GM12878 (cell line): ENCODE data around the gene DPP6. TPM values are rescaled to one million over a fixed set of nuclear protein-coding genes. Genes with fewer than 3 reads are reported as not detected.

Source experiments
- ATAC-seq: fragments of 200-7000 bp; cut with Tn5 transposase; 3 replicates; pipeline ENCODE4 v1.9.1; 2020; ENCODE audit warnings: mild to moderate bottlenecking, moderate library complexity
- BruUV-seq: library from RNA; stranded (reverse); fragments of 400-500 nt; replicated peaks from 2 replicates; lab custom pipeline; 2021; lab: Mats Ljungman, UMichigan
- CTCF ChIA-PET: fragments of 300-600 bp; sonication (Branson Sonifier 250); formaldehyde crosslinking; extraction: SDS; loops from one replicate; lab custom pipeline; 2021; ENCODE audit warnings: inconsistent platforms; lab: Yijun Ruan, JAX
- POLR2A ChIA-PET: fragments of 350-600 bp; formaldehyde crosslinking; extraction: SDS; loops from one replicate; lab custom pipeline; 2021; ENCODE audit warnings: inconsistent platforms; lab: Charles Lee
- RAD21 ChIA-PET: fragments of 300-600 bp; sonication (Branson Sonifier 250); formaldehyde crosslinking; loops from one replicate; lab custom pipeline; 2023; ENCODE audit warnings: antibody characterized with exemption; ENCODE audit not compliant: unreplicated experiment; lab: Charles Lee
- SMC1A ChIA-PET: fragments of 300-600 bp; sonication (Branson Sonifier 250); formaldehyde crosslinking; loops from one replicate; lab custom pipeline; 2023; ENCODE audit not compliant: unreplicated experiment, uncharacterized antibody; lab: Charles Lee
- DNase-seq: peaks from one replicate; pipeline ENCODE4 v3.0.0-alpha.2; 2011; ENCODE audit warnings: low read depth, low spot score
- FAIRE-seq: peaks from 3 replicates; lab custom pipeline; 2011; peaks lifted over from hg19 to GRCh38; lab: Jason Lieb, UNC
- H2AFZ ChIP-seq: 2 replicates; pipeline ENCODE4 v1.6.0; 2011; ENCODE audit warnings: low read depth, low read length, control low read depth; ENCODE audit not compliant: control insufficient read depth
- H3K27ac ChIP-seq: 2 replicates; pipeline ENCODE4 v1.5.1; 2011; ENCODE audit warnings: control low read depth; ENCODE audit not compliant: control insufficient read depth, insufficient read depth
- H3K27me3 ChIP-seq, 2 experiments: replicated peaks in 1 of 2; 2 replicates each; pipeline versions ENCODE4 v1.6.0 to v1.6.1; 2011; ENCODE audit warnings: low read length in 1 of 2; ENCODE audit not compliant: control insufficient read depth in 2 of 2, insufficient read depth in 2 of 2
- H3K36me3 ChIP-seq, 2 experiments: 2 replicates each; pipeline ENCODE4 v1.5.1; 2011; ENCODE audit warnings: low read length in 1 of 2; ENCODE audit not compliant: control insufficient read depth in 2 of 2, insufficient read depth in 2 of 2
- H3K4me1 ChIP-seq: 2 replicates; pipeline ENCODE4 v1.6.1; 2011; ENCODE audit warnings: mild to moderate bottlenecking, low read length, moderate library complexity, mixed read lengths; ENCODE audit not compliant: control insufficient read depth, insufficient read depth
- H3K4me2 ChIP-seq: 2 replicates; pipeline ENCODE4 v1.6.0; 2011; ENCODE audit warnings: control low read depth; ENCODE audit not compliant: control insufficient read depth, insufficient read depth
- H3K4me3 ChIP-seq: fragments of 200-600 bp; sonication (generic); 2 replicates; pipeline ENCODE4 v1.5.1; 2016
- H3K79me2 ChIP-seq: 2 replicates; pipeline ENCODE4 v1.6.0; 2011; ENCODE audit warnings: low read length; ENCODE audit not compliant: control insufficient read depth, insufficient read depth
- H3K9ac ChIP-seq: 2 replicates; pipeline ENCODE4 v1.8.0; 2011; ENCODE audit warnings: low read length, control low read depth, mixed read lengths; ENCODE audit not compliant: control insufficient read depth, insufficient read depth
- H3K9me3 ChIP-seq: replicated peaks from 3 replicates; pipeline ENCODE4 v1.5.1; 2011; ENCODE audit warnings: mild to moderate bottlenecking, low read length; ENCODE audit not compliant: control insufficient read depth, insufficient read depth
- H4K20me1 ChIP-seq: 2 replicates; pipeline ENCODE4 v1.6.0; 2011; ENCODE audit not compliant: control insufficient read depth, insufficient read depth
- CBFB ChIP-seq: IDR thresholded peaks from 2 replicates; pipeline ENCODE4 v1.6.1; 2016; ENCODE audit warnings: antibody characterized with exemption, low read depth
- CBX5 ChIP-seq: sonication (generic); IDR thresholded peaks from 2 replicates; pipeline ENCODE4 v1.6.1; 2016; ENCODE audit warnings: low read depth, moderate library complexity, mild to moderate bottlenecking, inconsistent platforms
- CEBPB ChIP-seq, 2 experiments: fragments of 150-350 bp in 1 of 2; IDR thresholded peaks; 2 replicates each; pipeline ENCODE4 v1.6.1; 2012 to 2014; ENCODE audit warnings: low read depth in 2 of 2, low read length in 2 of 2, borderline replicate concordance in 1 of 2, inconsistent platforms in 1 of 2
- ELK1 ChIP-seq: IDR thresholded peaks from 2 replicates; pipeline ENCODE4 v1.6.1; 2012; ENCODE audit warnings: low read depth, low read length, improper control_type of control experiment
- HDGF ChIP-seq: fragments of 450-650 bp; IDR thresholded peaks from 2 replicates; pipeline ENCODE4 v1.6.1; 2016; ENCODE audit warnings: antibody characterized with exemption
- LARP7 ChIP-seq: fragments of 450-650 bp; IDR thresholded peaks from 2 replicates; pipeline ENCODE4 v1.6.1; 2017; ENCODE audit warnings: mild to moderate bottlenecking
- MEF2A ChIP-seq: IDR thresholded peaks from 2 replicates; pipeline ENCODE4 v1.6.1; 2011; ENCODE audit warnings: low read depth, mild to moderate bottlenecking, low read length, moderate library complexity; ENCODE audit not compliant: insufficient read depth
- MTA2 ChIP-seq: fragments of 450-650 bp; IDR thresholded peaks from 2 replicates; pipeline ENCODE4 v1.6.1; 2016; ENCODE audit warnings: low read depth, mild to moderate bottlenecking, moderate library complexity
- NR2F1 ChIP-seq: fragments of 450-650 bp; conservative IDR thresholded peaks from 2 replicates; pipeline ENCODE4 v1.6.1; 2017; ENCODE audit warnings: mild to moderate bottlenecking
- RB1 ChIP-seq: fragments of 450-650 bp; formaldehyde crosslinking; IDR thresholded peaks from 2 replicates; pipeline ENCODE4 v1.6.1; 2017; ENCODE audit warnings: mild to moderate bottlenecking, borderline replicate concordance
- YBX1 ChIP-seq: fragments of 450-650 bp; IDR thresholded peaks from 2 replicates; pipeline ENCODE4 v1.6.1; 2016; ENCODE audit warnings: antibody characterized with exemption
- ZNF384 ChIP-seq: IDR thresholded peaks from 2 replicates; pipeline ENCODE4 v1.6.1; 2012; ENCODE audit warnings: low read depth, mild to moderate bottlenecking, low read length, improper control_type of control experiment, borderline replicate concordance
- WGBS: methylation state at CpG from one replicate; pipeline ENCODE4 v1.1.6; 2016; ENCODE audit warnings: low lambda C conversion rate; ENCODE audit not compliant: insufficient replicate concordance, insufficient coverage; ENCODE audit errors: missing lambda C conversion rate; 5-methylcytosine and 5-hydroxymethylcytosine counted together
- in situ Hi-C: fragments of 300-500 bp; cut with MboI; formaldehyde crosslinking; loops from 9 replicates; pipeline ENCODE4 v1.14.3; 2018; ENCODE audit warnings: mixed read lengths
- intact Hi-C: fragments of 100-400 bp; cut with micrococcal nuclease; formaldehyde crosslinking; loops from one replicate; pipeline ENCODE4 v1.14.2; 2022; ENCODE audit not compliant: unreplicated experiment
- polyA plus RNA-seq, 11 experiments: library from polyadenylated mRNA; depleted of rRNA in 4 of 11; unstranded in 6 of 11; stranded (reverse) in 5 of 11; fragments of >200 nt; fragmentation: Nextera tagmentation in 4 of 11; fragmentation: Illumina TruSeq in 1 of 11; extraction: Ambion mirVana in 4 of 11; extraction: Trizol in 1 of 11; gene quantifications; 1 replicate in 1 of 11; 2 replicates in 10 of 11; pipeline versions ENCODE4 v1.2.1 to v1.2.3, GENCODE V29; 2011 to 2016; ENCODE audit warnings: inconsistent platforms in 2 of 11, missing spikeins in 2 of 11, low read depth in 1 of 11
- total RNA-seq, 4 experiments: library from RNA; depleted of rRNA in 3 of 4; stranded (reverse); fragments of >200 nt in 3 of 4; fragmentation: Illumina TruSeq in 1 of 4; extraction: Trizol in 1 of 4; gene quantifications; 2 replicates each; pipeline versions ENCODE4 v1.2.1 to v1.2.3, GENCODE V29; 2013 to 2021
- TF ChIP-seq, protein P1 (sequence below): IDR thresholded peaks from 2 replicates; pipeline ENCODE4 v1.6.1; 2012; ENCODE audit warnings: improper control_type of control experiment, low read depth, low read length; ENCODE audit not compliant: insufficient replicate concordance
- TF ChIP-seq, protein P2 (sequence below), 3 experiments: IDR thresholded peaks in 2 of 3; conservative IDR thresholded peaks in 1 of 3; 2 replicates each; pipeline ENCODE4 v1.5.1; 2011; ENCODE audit warnings: low read depth in 3 of 3, low read length in 3 of 3, mild to moderate bottlenecking in 3 of 3, control low read depth in 2 of 3, moderate library complexity in 2 of 3, inconsistent platforms in 1 of 3, mixed read lengths in 1 of 3; ENCODE audit not compliant: control insufficient read depth in 2 of 3, insufficient read depth in 1 of 3; ENCODE audit errors: extremely low read depth in 1 of 3
- TF ChIP-seq, protein P3 (sequence below): fragments of 450-650 bp; IDR thresholded peaks from 2 replicates; pipeline ENCODE4 v1.6.1; 2018; ENCODE audit warnings: borderline replicate concordance, mild to moderate bottlenecking; ENCODE audit not compliant: partially characterized antibody

The DPP6 gene
- total and polyA plus RNA-seq, 10 of the 15 experiments (the other 5 are each of a cell fraction or from before 2014, with no cell fraction given), result not detected

- WGBS, result 48% methylated on average over 13 of the region's 13 CpGs
- ChIA-PET CTCF (interaction anchor here (0.8 kb wide), 1 partner anchor 95 kb away, joined by 3 read pairs; no protein-coding TSS in a partner anchor), RAD21 (no interaction called here), POLR2A (no interaction called here), SMC1A (no interaction called here)
- FAIRE-seq (no peak), ATAC-seq (no peak), DNase-seq (no peak)
- H3K36me3 ChIP-seq, result no peaks in the 10 kb centered on the region
- H3K79me2 ChIP-seq, result no peaks in the 10 kb centered on the region
- intact Hi-C loops (no loop called here), in situ Hi-C loops (no loop called here)
- H4K20me1 ChIP-seq, result no peaks in the 10 kb centered on the region
- H3K9ac ChIP-seq, result no peak overlapping the region
- H3K4me3 ChIP-seq, result no peak overlapping the region
- H3K4me1 ChIP-seq, result no peaks in the 10 kb centered on the region
- no peaks in the 10 kb centered on the region for H3K9me3 ChIP-seq
- no TSS peak for BruUV-seq
- no peak overlapping the region for H3K4me2 ChIP-seq
- no peak overlapping the region for H3K27ac ChIP-seq
- H2AFZ ChIP-seq, result no peak overlapping the region
- no peaks in the 10 kb centered on the region for H3K27me3 ChIP-seq
- TF ChIP-seq MTA2 (no peak), MEF2A (no peak), LARP7 (no peak), CEBPB (IDR thresholded peaks at IDR 0.05; ENCODE audit: borderline replicate concordance in 1 of 2, low read depth in 2 of 2, low read length in 2 of 2) (no peak), CBFB (no peak), ZNF384 (no peak), YBX1 (no peak), NR2F1 (no peak), RB1 (no peak), CBX5 (no peak), ELK1 (no peak), HDGF (no peak)
- TF ChIP-seq, protein P1, sequence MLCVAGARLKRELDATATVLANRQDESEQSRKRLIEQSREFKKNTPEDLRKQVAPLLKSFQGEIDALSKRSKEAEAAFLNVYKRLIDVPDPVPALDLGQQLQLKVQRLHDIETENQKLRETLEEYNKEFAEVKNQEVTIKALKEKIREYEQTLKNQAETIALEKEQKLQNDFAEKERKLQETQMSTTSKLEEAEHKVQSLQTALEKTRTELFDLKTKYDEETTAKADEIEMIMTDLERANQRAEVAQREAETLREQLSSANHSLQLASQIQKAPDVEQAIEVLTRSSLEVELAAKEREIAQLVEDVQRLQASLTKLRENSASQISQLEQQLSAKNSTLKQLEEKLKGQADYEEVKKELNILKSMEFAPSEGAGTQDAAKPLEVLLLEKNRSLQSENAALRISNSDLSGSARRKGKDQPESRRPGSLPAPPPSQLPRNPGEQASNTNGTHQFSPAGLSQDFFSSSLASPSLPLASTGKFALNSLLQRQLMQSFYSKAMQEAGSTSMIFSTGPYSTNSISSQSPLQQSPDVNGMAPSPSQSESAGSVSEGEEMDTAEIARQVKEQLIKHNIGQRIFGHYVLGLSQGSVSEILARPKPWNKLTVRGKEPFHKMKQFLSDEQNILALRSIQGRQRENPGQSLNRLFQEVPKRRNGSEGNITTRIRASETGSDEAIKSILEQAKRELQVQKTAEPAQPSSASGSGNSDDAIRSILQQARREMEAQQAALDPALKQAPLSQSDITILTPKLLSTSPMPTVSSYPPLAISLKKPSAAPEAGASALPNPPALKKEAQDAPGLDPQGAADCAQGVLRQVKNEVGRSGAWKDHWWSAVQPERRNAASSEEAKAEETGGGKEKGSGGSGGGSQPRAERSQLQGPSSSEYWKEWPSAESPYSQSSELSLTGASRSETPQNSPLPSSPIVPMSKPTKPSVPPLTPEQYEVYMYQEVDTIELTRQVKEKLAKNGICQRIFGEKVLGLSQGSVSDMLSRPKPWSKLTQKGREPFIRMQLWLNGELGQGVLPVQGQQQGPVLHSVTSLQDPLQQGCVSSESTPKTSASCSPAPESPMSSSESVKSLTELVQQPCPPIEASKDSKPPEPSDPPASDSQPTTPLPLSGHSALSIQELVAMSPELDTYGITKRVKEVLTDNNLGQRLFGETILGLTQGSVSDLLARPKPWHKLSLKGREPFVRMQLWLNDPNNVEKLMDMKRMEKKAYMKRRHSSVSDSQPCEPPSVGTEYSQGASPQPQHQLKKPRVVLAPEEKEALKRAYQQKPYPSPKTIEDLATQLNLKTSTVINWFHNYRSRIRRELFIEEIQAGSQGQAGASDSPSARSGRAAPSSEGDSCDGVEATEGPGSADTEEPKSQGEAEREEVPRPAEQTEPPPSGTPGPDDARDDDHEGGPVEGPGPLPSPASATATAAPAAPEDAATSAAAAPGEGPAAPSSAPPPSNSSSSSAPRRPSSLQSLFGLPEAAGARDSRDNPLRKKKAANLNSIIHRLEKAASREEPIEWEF, result no peak
- TF ChIP-seq, protein P2, sequence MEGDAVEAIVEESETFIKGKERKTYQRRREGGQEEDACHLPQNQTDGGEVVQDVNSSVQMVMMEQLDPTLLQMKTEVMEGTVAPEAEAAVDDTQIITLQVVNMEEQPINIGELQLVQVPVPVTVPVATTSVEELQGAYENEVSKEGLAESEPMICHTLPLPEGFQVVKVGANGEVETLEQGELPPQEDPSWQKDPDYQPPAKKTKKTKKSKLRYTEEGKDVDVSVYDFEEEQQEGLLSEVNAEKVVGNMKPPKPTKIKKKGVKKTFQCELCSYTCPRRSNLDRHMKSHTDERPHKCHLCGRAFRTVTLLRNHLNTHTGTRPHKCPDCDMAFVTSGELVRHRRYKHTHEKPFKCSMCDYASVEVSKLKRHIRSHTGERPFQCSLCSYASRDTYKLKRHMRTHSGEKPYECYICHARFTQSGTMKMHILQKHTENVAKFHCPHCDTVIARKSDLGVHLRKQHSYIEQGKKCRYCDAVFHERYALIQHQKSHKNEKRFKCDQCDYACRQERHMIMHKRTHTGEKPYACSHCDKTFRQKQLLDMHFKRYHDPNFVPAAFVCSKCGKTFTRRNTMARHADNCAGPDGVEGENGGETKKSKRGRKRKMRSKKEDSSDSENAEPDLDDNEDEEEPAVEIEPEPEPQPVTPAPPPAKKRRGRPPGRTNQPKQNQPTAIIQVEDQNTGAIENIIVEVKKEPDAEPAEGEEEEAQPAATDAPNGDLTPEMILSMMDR (IDR thresholded peaks at IDR 0.05 in 2 of 3, conservative IDR thresholded peaks at IDR 0.05 in 1 of 3; ENCODE audit: control insufficient read depth in 2 of 3, extremely low read depth in 1 of 3, insufficient read depth in 1 of 3, low read depth in 3 of 3, low read length in 3 of 3), result no peak
- TF ChIP-seq, protein P3, sequence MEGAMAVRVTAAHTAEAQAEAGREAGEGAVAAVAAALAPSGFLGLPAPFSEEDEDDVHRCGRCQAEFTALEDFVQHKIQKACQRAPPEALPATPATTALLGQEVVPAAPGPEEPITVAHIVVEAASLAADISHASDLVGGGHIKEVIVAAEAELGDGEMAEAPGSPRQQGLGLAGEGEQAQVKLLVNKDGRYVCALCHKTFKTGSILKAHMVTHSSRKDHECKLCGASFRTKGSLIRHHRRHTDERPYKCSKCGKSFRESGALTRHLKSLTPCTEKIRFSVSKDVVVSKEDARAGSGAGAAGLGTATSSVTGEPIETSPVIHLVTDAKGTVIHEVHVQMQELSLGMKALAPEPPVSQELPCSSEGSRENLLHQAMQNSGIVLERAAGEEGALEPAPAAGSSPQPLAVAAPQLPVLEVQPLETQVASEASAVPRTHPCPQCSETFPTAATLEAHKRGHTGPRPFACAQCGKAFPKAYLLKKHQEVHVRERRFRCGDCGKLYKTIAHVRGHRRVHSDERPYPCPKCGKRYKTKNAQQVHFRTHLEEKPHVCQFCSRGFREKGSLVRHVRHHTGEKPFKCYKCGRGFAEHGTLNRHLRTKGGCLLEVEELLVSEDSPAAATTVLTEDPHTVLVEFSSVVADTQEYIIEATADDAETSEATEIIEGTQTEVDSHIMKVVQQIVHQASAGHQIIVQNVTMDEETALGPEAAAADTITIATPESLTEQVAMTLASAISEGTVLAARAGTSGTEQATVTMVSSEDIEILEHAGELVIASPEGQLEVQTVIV, result no peak
These were observed 599.3 kb downstream of the DPP6 start for GRCh38 chr7:154651501-154651900.
